ENCODE data around the gene PREPL. TPM values are rescaled to one million over a fixed set of nuclear protein-coding genes. Genes with fewer than 3 reads are reported as not detected.

PREPL gene
- total and polyA plus RNA-seq, 2 of the 13 experiments (the other 11 are each of a cell fraction or from before 2014, with no cell fraction given), result 19.7 to 34.3 TPM

DNA sequence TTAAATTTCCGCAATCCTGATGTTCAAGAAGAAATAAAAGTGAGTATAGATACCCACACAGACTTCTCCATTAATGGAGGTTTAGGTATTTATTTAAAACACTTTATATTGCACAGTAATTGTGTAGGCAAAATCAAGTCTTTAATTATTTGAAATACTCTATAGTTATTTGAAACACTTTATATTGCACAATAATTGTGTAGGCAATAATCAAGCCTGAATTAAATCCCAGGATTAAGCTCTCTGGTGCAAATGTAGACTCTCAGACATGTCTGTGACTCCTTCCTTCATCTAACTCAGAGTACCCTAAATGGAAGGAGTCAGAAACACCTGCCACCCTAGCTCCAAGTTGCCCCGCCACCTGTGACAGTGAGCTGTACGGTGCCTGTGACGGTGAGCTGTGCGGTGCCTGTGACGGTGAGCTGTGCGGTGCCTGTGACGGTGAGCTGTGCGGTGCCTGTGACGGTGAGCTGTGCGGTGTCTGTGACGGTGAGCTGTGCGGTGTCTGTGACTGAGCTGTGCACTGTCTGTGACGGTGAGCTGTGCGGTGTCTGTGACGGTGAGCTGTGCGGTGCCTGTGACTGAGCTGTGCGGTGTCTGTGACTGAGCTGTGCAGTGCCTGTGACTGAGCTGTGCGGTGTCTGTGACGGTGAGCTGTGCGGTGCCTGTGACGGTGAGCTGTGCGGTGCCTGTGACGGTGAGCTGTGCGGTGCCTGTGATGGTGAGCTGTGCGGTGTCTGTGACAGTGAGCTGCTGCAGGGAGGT, 75.0 kb downstream of the PREPL start:
- H3K4me3 ChIP-seq (replicated peaks in 1 of 3; ENCODE audit: insufficient read depth in 1 of 3, low read depth in 2 of 3, low read length in 3 of 3), result no peak overlapping the region
- 88% methylated on average over 26 of the region's 26 CpGs for WGBS (ENCODE audit: low lambda C conversion rate)
- BruUV-seq (replicated peaks), result no TSS peak
- POLR2A ChIA-PET, result no interaction called here
- intact Hi-C loops (cut with micrococcal nuclease; ENCODE audit: unreplicated experiment) (no loop called here), in situ Hi-C loops (cut with HindIII; ENCODE audit: extremely low pct_ligation_motif_present, low pct_unique_long_range_greater_than_20kb) (no loop called here)
- no peak overlapping the region for H3K4me2 ChIP-seq (ENCODE audit: low read depth, low read length)
- no peaks in the 10 kb centered on the region for H3K79me2 ChIP-seq (ENCODE audit: insufficient read depth, low read length)
- H3K9ac ChIP-seq (ENCODE audit: insufficient read depth, low read depth, low read length), result no peak overlapping the region
- no peak for FAIRE-seq
- no peak overlapping the region for H3K27ac ChIP-seq (ENCODE audit: extremely low read length, insufficient read depth, low read length)
- TF ChIP-seq CEBPB (IDR thresholded peaks at IDR 0.05; ENCODE audit: borderline replicate concordance, low read depth, low read length) (peak; percentile 59; the same call in 1 of the 2 replicates), HMGA1 (CRISPR knock-in tag; conservative IDR thresholded peaks at IDR 0.05) (no peak), ZNF34 (CRISPR knock-in tag; IDR thresholded peaks at IDR 0.05; ENCODE audit: borderline replicate concordance) (no peak)
- H2AFZ ChIP-seq (ENCODE audit: low read length), result no peak overlapping the region
- H3K4me1 ChIP-seq (ENCODE audit: insufficient read depth, low read length), result peaks cover 33% of the 10 kb centered on the region
- H4K20me1 ChIP-seq (ENCODE audit: insufficient read depth, low read length), result no peaks in the 10 kb centered on the region
- H3K27me3 ChIP-seq (ENCODE audit: control insufficient read depth in 1 of 2, insufficient read depth in 2 of 2, low read length in 2 of 2), result peaks cover 1 to 3% of the 10 kb centered on the region in 2 experiments; a peak in 2 of 5 replicates
- CTCF ChIA-PET (ENCODE audit: low intra/inter-chr PET ratio, low total read pairs), result no interaction called here
- ATAC-seq, result no peak
- H3K9me3 ChIP-seq (ENCODE audit: low read length), result no peaks in the 10 kb centered on the region
- H3K36me3 ChIP-seq (replicated peaks in 1 of 2; ENCODE audit: control insufficient read depth in 1 of 2, insufficient read depth in 2 of 2, low read length in 2 of 2), result no peaks in the 10 kb centered on the region
- no peak for DNase-seq (ENCODE audit: low spot score)

GRCh38 chr2:44285174-44285573, 76.1 kb downstream of the PREPL start:
- H3K4me3 ChIP-seq (replicated peaks in 1 of 3; ENCODE audit: insufficient read depth in 1 of 3, low read depth in 2 of 3, low read length in 3 of 3), result no peak overlapping the region
- no peak overlapping the region for H3K9ac ChIP-seq (ENCODE audit: insufficient read depth, low read depth, low read length)
- no peaks in the 10 kb centered on the region for H3K9me3 ChIP-seq (ENCODE audit: low read length)
- intact Hi-C loops (cut with micrococcal nuclease; ENCODE audit: unreplicated experiment), result no loop called here
- 64% methylated on average over 5 of the region's 5 CpGs for WGBS (ENCODE audit: low lambda C conversion rate)
- DNase-seq (ENCODE audit: low spot score) (no peak), FAIRE-seq (no peak), ATAC-seq (no peak)
- BruUV-seq (replicated peaks), result no TSS peak
- in situ Hi-C loops (cut with HindIII; ENCODE audit: extremely low pct_ligation_motif_present, low pct_unique_long_range_greater_than_20kb), result no loop called here
- no peak overlapping the region for H3K27ac ChIP-seq (ENCODE audit: extremely low read length, insufficient read depth, low read length)
- peaks cover 1 to 3% of the 10 kb centered on the region in 2 experiments; a peak in 2 of 5 replicates for H3K27me3 ChIP-seq (ENCODE audit: control insufficient read depth in 1 of 2, insufficient read depth in 2 of 2, low read length in 2 of 2)
- H3K79me2 ChIP-seq (ENCODE audit: insufficient read depth, low read length), result no peaks in the 10 kb centered on the region
- CTCF ChIA-PET (ENCODE audit: low intra/inter-chr PET ratio, low total read pairs), result no interaction called here
- no peak overlapping the region for H2AFZ ChIP-seq (ENCODE audit: low read length)
- H4K20me1 ChIP-seq (ENCODE audit: insufficient read depth, low read length), result no peaks in the 10 kb centered on the region
- peaks cover 22% of the 10 kb centered on the region for H3K4me1 ChIP-seq (ENCODE audit: insufficient read depth, low read length)
- POLR2A ChIA-PET, result no interaction called here
- no peak overlapping the region for H3K4me2 ChIP-seq (ENCODE audit: low read depth, low read length)
- no peaks in the 10 kb centered on the region for H3K36me3 ChIP-seq (replicated peaks in 1 of 2; ENCODE audit: control insufficient read depth in 1 of 2, insufficient read depth in 2 of 2, low read length in 2 of 2)
- TF ChIP-seq ZNF33B (CRISPR knock-in tag; IDR thresholded peaks at IDR 0.05), result no peak
- TF ChIP-seq SNRNP70 (IDR thresholded peaks at IDR 0.05; ENCODE audit: low read depth, low read length), result no peak
- TF ChIP-seq, protein P1, sequence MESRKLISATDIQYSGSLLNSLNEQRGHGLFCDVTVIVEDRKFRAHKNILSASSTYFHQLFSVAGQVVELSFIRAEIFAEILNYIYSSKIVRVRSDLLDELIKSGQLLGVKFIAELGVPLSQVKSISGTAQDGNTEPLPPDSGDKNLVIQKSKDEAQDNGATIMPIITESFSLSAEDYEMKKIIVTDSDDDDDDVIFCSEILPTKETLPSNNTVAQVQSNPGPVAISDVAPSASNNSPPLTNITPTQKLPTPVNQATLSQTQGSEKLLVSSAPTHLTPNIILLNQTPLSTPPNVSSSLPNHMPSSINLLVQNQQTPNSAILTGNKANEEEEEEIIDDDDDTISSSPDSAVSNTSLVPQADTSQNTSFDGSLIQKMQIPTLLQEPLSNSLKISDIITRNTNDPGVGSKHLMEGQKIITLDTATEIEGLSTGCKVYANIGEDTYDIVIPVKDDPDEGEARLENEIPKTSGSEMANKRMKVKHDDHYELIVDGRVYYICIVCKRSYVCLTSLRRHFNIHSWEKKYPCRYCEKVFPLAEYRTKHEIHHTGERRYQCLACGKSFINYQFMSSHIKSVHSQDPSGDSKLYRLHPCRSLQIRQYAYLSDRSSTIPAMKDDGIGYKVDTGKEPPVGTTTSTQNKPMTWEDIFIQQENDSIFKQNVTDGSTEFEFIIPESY (CRISPR knock-in tag; IDR thresholded peaks at IDR 0.05), result no peak
- no peak for TF ChIP-seq U2AF1 (optimal IDR thresholded peaks at IDR 0.05; ENCODE audit: low read depth, low read length)
- no peak for TF ChIP-seq BCL6 (CRISPR knock-in tag; IDR thresholded peaks at IDR 0.05)
- TF ChIP-seq, protein P2, sequence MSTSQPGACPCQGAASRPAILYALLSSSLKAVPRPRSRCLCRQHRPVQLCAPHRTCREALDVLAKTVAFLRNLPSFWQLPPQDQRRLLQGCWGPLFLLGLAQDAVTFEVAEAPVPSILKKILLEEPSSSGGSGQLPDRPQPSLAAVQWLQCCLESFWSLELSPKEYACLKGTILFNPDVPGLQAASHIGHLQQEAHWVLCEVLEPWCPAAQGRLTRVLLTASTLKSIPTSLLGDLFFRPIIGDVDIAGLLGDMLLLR (CRISPR knock-in tag; IDR thresholded peaks at IDR 0.05), result no peak
- TF ChIP-seq RFXANK (CRISPR knock-in tag; IDR thresholded peaks at IDR 0.05), result no peak
- TF ChIP-seq ELF3 (CRISPR knock-in tag; IDR thresholded peaks at IDR 0.05), result no peak
- no peak for TF ChIP-seq ZNF484 (CRISPR knock-in tag; IDR thresholded peaks at IDR 0.05; ENCODE audit: borderline replicate concordance, low read depth)
- no peak for TF ChIP-seq KLF9 (CRISPR knock-in tag; IDR thresholded peaks at IDR 0.05; ENCODE audit: low read depth)
- TF ChIP-seq, protein P3, sequence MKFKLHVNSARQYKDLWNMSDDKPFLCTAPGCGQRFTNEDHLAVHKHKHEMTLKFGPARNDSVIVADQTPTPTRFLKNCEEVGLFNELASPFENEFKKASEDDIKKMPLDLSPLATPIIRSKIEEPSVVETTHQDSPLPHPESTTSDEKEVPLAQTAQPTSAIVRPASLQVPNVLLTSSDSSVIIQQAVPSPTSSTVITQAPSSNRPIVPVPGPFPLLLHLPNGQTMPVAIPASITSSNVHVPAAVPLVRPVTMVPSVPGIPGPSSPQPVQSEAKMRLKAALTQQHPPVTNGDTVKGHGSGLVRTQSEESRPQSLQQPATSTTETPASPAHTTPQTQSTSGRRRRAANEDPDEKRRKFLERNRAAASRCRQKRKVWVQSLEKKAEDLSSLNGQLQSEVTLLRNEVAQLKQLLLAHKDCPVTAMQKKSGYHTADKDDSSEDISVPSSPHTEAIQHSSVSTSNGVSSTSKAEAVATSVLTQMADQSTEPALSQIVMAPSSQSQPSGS (CRISPR knock-in tag; IDR thresholded peaks at IDR 0.05), result no peak
- no peak for TF ChIP-seq HMG20B (CRISPR knock-in tag; conservative IDR thresholded peaks at IDR 0.05)
- TF ChIP-seq PTBP1 (IDR thresholded peaks at IDR 0.05; ENCODE audit: low read depth, low read length, poor library complexity, severe bottlenecking), result no peak
